Measurements from ENCODE around the gene BIRC3. TPM values are rescaled to one million over a fixed set of nuclear protein-coding genes. Genes with fewer than 3 reads are reported as not detected.

BIRC3 gene
- total RNA-seq, 1 experiment from 2014 or later: 65.4 TPM

DNA sequence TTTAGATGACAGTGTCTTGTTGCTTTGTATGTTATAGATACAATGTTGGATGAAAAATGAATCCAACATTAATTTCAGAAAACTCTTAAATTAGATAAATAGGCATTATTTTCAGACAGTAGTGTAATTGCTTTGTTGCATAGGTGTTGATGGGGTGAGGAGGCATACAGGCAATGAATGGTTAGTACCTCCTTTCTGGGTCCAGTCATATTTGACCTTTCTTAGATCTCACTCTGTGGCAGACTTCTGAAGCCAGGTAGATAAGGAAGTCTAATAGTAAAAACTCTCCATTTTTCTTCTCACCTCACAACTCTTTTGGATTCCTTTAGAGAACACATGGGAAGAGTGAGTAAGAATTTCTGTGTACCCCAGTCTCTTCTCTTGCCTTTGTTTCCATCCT, 61.5 kb downstream of the BIRC3 start:
- DNase-seq (ENCODE audit: low read depth, low spot score) (no peak), ATAC-seq (no peak)
- TF ChIP-seq, protein P1, sequence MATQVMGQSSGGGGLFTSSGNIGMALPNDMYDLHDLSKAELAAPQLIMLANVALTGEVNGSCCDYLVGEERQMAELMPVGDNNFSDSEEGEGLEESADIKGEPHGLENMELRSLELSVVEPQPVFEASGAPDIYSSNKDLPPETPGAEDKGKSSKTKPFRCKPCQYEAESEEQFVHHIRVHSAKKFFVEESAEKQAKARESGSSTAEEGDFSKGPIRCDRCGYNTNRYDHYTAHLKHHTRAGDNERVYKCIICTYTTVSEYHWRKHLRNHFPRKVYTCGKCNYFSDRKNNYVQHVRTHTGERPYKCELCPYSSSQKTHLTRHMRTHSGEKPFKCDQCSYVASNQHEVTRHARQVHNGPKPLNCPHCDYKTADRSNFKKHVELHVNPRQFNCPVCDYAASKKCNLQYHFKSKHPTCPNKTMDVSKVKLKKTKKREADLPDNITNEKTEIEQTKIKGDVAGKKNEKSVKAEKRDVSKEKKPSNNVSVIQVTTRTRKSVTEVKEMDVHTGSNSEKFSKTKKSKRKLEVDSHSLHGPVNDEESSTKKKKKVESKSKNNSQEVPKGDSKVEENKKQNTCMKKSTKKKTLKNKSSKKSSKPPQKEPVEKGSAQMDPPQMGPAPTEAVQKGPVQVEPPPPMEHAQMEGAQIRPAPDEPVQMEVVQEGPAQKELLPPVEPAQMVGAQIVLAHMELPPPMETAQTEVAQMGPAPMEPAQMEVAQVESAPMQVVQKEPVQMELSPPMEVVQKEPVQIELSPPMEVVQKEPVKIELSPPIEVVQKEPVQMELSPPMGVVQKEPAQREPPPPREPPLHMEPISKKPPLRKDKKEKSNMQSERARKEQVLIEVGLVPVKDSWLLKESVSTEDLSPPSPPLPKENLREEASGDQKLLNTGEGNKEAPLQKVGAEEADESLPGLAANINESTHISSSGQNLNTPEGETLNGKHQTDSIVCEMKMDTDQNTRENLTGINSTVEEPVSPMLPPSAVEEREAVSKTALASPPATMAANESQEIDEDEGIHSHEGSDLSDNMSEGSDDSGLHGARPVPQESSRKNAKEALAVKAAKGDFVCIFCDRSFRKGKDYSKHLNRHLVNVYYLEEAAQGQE (IDR thresholded peaks at IDR 0.05; ENCODE audit: insufficient read depth in 1 of 2, low read depth in 2 of 2, low read length in 1 of 2): no peak
- TF ChIP-seq TCF7L2 (IDR thresholded peaks at IDR 0.05; ENCODE audit: low read depth, low read length): no peak
- TF ChIP-seq POLR2AphosphoS5 (IDR thresholded peaks at IDR 0.05; ENCODE audit: low read depth, low read length): no peak
- TF ChIP-seq, protein P2, sequence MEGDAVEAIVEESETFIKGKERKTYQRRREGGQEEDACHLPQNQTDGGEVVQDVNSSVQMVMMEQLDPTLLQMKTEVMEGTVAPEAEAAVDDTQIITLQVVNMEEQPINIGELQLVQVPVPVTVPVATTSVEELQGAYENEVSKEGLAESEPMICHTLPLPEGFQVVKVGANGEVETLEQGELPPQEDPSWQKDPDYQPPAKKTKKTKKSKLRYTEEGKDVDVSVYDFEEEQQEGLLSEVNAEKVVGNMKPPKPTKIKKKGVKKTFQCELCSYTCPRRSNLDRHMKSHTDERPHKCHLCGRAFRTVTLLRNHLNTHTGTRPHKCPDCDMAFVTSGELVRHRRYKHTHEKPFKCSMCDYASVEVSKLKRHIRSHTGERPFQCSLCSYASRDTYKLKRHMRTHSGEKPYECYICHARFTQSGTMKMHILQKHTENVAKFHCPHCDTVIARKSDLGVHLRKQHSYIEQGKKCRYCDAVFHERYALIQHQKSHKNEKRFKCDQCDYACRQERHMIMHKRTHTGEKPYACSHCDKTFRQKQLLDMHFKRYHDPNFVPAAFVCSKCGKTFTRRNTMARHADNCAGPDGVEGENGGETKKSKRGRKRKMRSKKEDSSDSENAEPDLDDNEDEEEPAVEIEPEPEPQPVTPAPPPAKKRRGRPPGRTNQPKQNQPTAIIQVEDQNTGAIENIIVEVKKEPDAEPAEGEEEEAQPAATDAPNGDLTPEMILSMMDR (IDR thresholded peaks at IDR 0.05): no peak
- TF ChIP-seq SIN3A (IDR thresholded peaks at IDR 0.05; ENCODE audit: borderline replicate concordance, insufficient read depth, low read depth, low read length): no peak
- Histone ChIP-seq H3K27me3 (ENCODE audit: control insufficient read depth, insufficient read depth, low read length) (no peaks in the 10 kb centered on the region), H3K36me3 (ENCODE audit: control insufficient read depth, insufficient read depth, low read length) (peaks cover 50% of the 10 kb centered on the region), H3K4me1 (ENCODE audit: control insufficient read depth, insufficient read depth, low read length) (peaks cover 6% of the 10 kb centered on the region; the same call in 1 of the 2 replicates), H3K9me3 (ENCODE audit: control insufficient read depth, insufficient read depth, low read depth, low read length) (no peaks in the 10 kb centered on the region), H3K4me3 (ENCODE audit: low read depth in 2 of 2, low read length in 2 of 2) (no peak overlapping the region), H3K27ac (ENCODE audit: low read length) (no peak overlapping the region)
- in situ Hi-C loops (cut with HindIII; ENCODE audit: low pct_unique_long_range_greater_than_20kb, low sequenced_read_pairs) (no loop called here), intact Hi-C loops (cut with micrococcal nuclease; ENCODE audit: unreplicated experiment) (no loop called here)
- ChIA-PET POLR2A (no interaction called here), CTCF (no interaction called here)
- BruUV-seq (replicated peaks): no TSS peak

DNA sequence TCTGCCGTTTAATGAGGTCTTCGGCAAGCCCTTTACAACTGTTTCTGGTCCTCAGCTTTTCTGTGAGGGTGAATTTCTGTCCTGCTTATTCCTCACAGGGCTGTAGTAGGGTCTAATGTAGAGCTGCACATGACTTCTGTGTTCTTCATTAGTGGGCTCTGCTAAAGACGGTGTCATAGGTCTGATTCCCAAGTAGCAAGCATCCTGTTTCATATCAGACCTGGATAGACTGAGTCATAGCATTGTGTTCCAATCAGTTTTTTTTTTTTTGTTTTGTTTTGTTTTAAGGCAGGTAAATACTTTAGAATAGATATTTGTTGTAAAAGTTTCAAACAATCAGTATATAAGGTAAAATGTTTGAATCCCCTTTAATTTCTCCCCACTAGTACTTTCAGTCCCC, 65.1 kb downstream of the BIRC3 start:
- ChIA-PET CTCF (no interaction called here), POLR2A (no interaction called here)
- TF ChIP-seq POLR2AphosphoS5 (IDR thresholded peaks at IDR 0.05; ENCODE audit: low read depth, low read length): no peak
- TF ChIP-seq TCF7L2 (IDR thresholded peaks at IDR 0.05; ENCODE audit: low read depth, low read length): no peak
- TF ChIP-seq, protein P2 (IDR thresholded peaks at IDR 0.05): no peak
- no TSS peak for BruUV-seq (replicated peaks)
- ATAC-seq (no peak), DNase-seq (ENCODE audit: low read depth, low spot score) (no peak)
- intact Hi-C loops (cut with micrococcal nuclease; ENCODE audit: unreplicated experiment): no loop called here
- H3K27me3 ChIP-seq (ENCODE audit: control insufficient read depth, insufficient read depth, low read length): no peaks in the 10 kb centered on the region
- peaks cover 55% of the 10 kb centered on the region for H3K36me3 ChIP-seq (ENCODE audit: control insufficient read depth, insufficient read depth, low read length)
- no peak overlapping the region for H3K27ac ChIP-seq (ENCODE audit: low read length)
- H3K4me3 ChIP-seq (ENCODE audit: low read depth in 2 of 2, low read length in 2 of 2): no peak overlapping the region
- H3K4me1 ChIP-seq (ENCODE audit: control insufficient read depth, insufficient read depth, low read length): peaks cover 10% of the 10 kb centered on the region; the same call in 1 of the 2 replicates
- no peaks in the 10 kb centered on the region for H3K9me3 ChIP-seq (ENCODE audit: control insufficient read depth, insufficient read depth, low read depth, low read length)
- in situ Hi-C loops (cut with HindIII; ENCODE audit: low pct_unique_long_range_greater_than_20kb, low sequenced_read_pairs): no loop called here
